ENCODE data around the gene PDK2. TPM values are rescaled to one million over a fixed set of nuclear protein-coding genes. Genes with fewer than 3 reads are reported as not detected.

The PDK2 gene
- total and polyA plus RNA-seq, 2 experiments from 2014 or later, result 12.0 to 15.9 TPM

GRCh38 chr17:50103252-50103651 lies 8.1 kb downstream of the PDK2 start (continued):
- TF ChIP-seq EZH2 (IDR thresholded peaks at IDR 0.05; ENCODE audit: low read depth, unreplicated experiment) (no peak), REST (IDR thresholded peaks at IDR 0.05; ENCODE audit: unreplicated experiment) (no peak), NANOG (IDR thresholded peaks at IDR 0.05; ENCODE audit: borderline replicate concordance) (no peak), CTCF (conservative IDR thresholded peaks at IDR 0.05; ENCODE audit: low read depth in 2 of 2) (no peak), POLR2AphosphoS5 (IDR thresholded peaks at IDR 0.05; ENCODE audit: low read depth) (no peak)

GRCh38 chr17:50103941-50104340 lies 8.8 kb downstream of the PDK2 start:
- Mint-ChIP-seq H3K4me1 (peaks cover 17% of the 10 kb centered on the region), H3K9me3 (no peaks in the 10 kb centered on the region), H3K27ac (no peak overlapping the region), H3K27me3 (ENCODE audit: insufficient read depth, low read depth, poor library complexity) (peaks cover 15% of the 10 kb centered on the region), H3K4me3 (no peak overlapping the region), H3K36me3 (ENCODE audit: low read depth) (peaks cover 2% of the 10 kb centered on the region; the same call in 1 of the 3 replicates)
- H3K4me3 ChIP-seq, result no peak overlapping the region
- peaks cover 13% of the 10 kb centered on the region; the same call in 1 of the 2 replicates for H3K4me1 ChIP-seq (ENCODE audit: insufficient read depth)
- no peaks in the 10 kb centered on the region for H4K20me1 ChIP-seq (replicated peaks; ENCODE audit: insufficient read depth)
- ATAC-seq (no peak), DNase-seq (ENCODE audit: low spot score) (no peak)
- H3K9me2 ChIP-seq (ENCODE audit: insufficient read depth), result no peaks in the 10 kb centered on the region
- no peak overlapping the region for H2AFZ ChIP-seq
- no peaks in the 10 kb centered on the region for H3K79me2 ChIP-seq (replicated peaks; ENCODE audit: insufficient read depth)
- H3F3A ChIP-seq (replicated peaks; ENCODE audit: low read depth), result no peaks in the 10 kb centered on the region
- H3K36me3 ChIP-seq (ENCODE audit: insufficient read depth), result no peaks in the 10 kb centered on the region
- H3K27ac ChIP-seq (ENCODE audit: low read depth), result no peak overlapping the region
- no peaks in the 10 kb centered on the region for H3K27me3 ChIP-seq (ENCODE audit: insufficient read depth)
- H3K4me2 ChIP-seq, result no peak overlapping the region
- TF ChIP-seq NANOG (IDR thresholded peaks at IDR 0.05; ENCODE audit: borderline replicate concordance), result no peak
- TF ChIP-seq ETS1 (IDR thresholded peaks at IDR 0.05), result no peak
- TF ChIP-seq ZNF331 (CRISPR knock-in tag; IDR thresholded peaks at IDR 0.05; ENCODE audit: low read depth), result no peak
- no peak for TF ChIP-seq CTCF (conservative IDR thresholded peaks at IDR 0.05; ENCODE audit: low read depth in 2 of 2)
- TF ChIP-seq EZH2phosphoT487 (IDR thresholded peaks at IDR 0.05; ENCODE audit: unreplicated experiment), result no peak
- no peak for TF ChIP-seq POLR2AphosphoS5 (IDR thresholded peaks at IDR 0.05; ENCODE audit: low read depth)
- no peak for TF ChIP-seq ZNF462 (CRISPR knock-in tag; IDR thresholded peaks at IDR 0.05)
- no peak for TF ChIP-seq CREB1 (CRISPR knock-in tag; IDR thresholded peaks at IDR 0.05; ENCODE audit: low read depth)
